SK-N-SH (cell line): ENCODE results near the gene HSD17B11. TPM values are rescaled to one million over a fixed set of nuclear protein-coding genes. Genes with fewer than 3 reads are reported as not detected.

Experiments
- CTCF ChIA-PET: fragments of 300-600, 350-600 bp; formaldehyde crosslinking; extraction: SDS; loops from one replicate; lab custom pipeline; 2021; lab: Yijun Ruan, JAX
- POLR2A ChIA-PET: fragments of 350-600 bp; sonication (Branson Sonifier 250); formaldehyde crosslinking; extraction: SDS; loops from one replicate; lab custom pipeline; 2020; ENCODE audit warnings: antibody characterized with exemption, inconsistent platforms; lab: Yijun Ruan, JAX
- DNase-seq: peaks from one replicate; pipeline ENCODE4 v3.0.0; 2012
- H2AFZ ChIP-seq: fragments of 200-600 bp; sonication (generic); 2 replicates; pipeline ENCODE4 v1.8.1; 2016; ENCODE audit warnings: antibody characterized with exemption, mild to moderate bottlenecking, low read depth
- H3F3A ChIP-seq: fragments of 200-600 bp; sonication (generic); replicated peaks from 2 replicates; pipeline ENCODE3; 2016; ENCODE audit warnings: antibody characterized with exemption, mild to moderate bottlenecking; ENCODE audit not compliant: insufficient read depth
- H3K27ac ChIP-seq, 2 experiments: fragments of 200-500 bp in 1 of 2; fragments of 200-600 bp in 1 of 2; sonication (Bioruptor generic) in 1 of 2; sonication (generic), shearing (Covaris generic) in 1 of 2; 2 replicates each; pipeline versions ENCODE4 v1.5.1 to v1.6.1; 2014 to 2016; ENCODE audit warnings: low read depth in 2 of 2, inconsistent platforms in 1 of 2, low read length in 1 of 2, mild to moderate bottlenecking in 1 of 2, mixed read lengths in 1 of 2
- H3K27me3 ChIP-seq: fragments of 200-600 bp; sonication (generic), shearing (Covaris generic); 2 replicates; pipeline ENCODE4 v1.6.1; 2016; ENCODE audit warnings: mixed run types; ENCODE audit not compliant: insufficient read depth
- H3K36me3 ChIP-seq, 2 experiments: fragments of 200-500 bp in 1 of 2; fragments of 200-600 bp in 1 of 2; sonication (Bioruptor generic) in 1 of 2; sonication (generic) in 1 of 2; replicated peaks in 1 of 2; 2 replicates each; pipeline versions ENCODE3 to v1.5.1; 2014 to 2016; ENCODE audit warnings: low read length in 1 of 2, mild to moderate bottlenecking in 1 of 2; ENCODE audit not compliant: insufficient read depth in 2 of 2, control insufficient read depth in 1 of 2
- H3K4me1 ChIP-seq, 2 experiments: fragments of 200-500 bp in 1 of 2; fragments of 200-600 bp in 1 of 2; sonication (Bioruptor generic) in 1 of 2; sonication (generic), shearing (Covaris generic) in 1 of 2; 2 replicates each; pipeline versions ENCODE4 v1.5.1 to v1.6.1; 2014 to 2016; ENCODE audit warnings: low read depth in 1 of 2, low read length in 1 of 2, mixed run types in 1 of 2; ENCODE audit not compliant: insufficient read depth in 2 of 2, control insufficient read depth in 1 of 2
- H3K4me2 ChIP-seq: fragments of 200-600 bp; sonication (generic), shearing (Covaris generic); 2 replicates; pipeline ENCODE4 v1.6.1; 2017; ENCODE audit warnings: mixed run types
- H3K4me3 ChIP-seq, 2 experiments: fragments of 200-500 bp in 1 of 2; fragments of 200-600 bp in 1 of 2; sonication (Bioruptor generic) in 1 of 2; sonication (generic), shearing (Covaris generic) in 1 of 2; 2 replicates each; pipeline versions ENCODE4 v1.5.1 to v1.8.1; 2014 to 2016; ENCODE audit warnings: low read depth in 2 of 2, inconsistent platforms in 1 of 2, low read length in 1 of 2, mild to moderate bottlenecking in 1 of 2, mixed read lengths in 1 of 2, moderate library complexity in 1 of 2
- H3K79me2 ChIP-seq: fragments of 200-600 bp; sonication (generic); 2 replicates; pipeline ENCODE4 v1.8.1; 2017; ENCODE audit warnings: mild to moderate bottlenecking; ENCODE audit not compliant: insufficient read depth
- H3K9ac ChIP-seq: fragments of 200-600 bp; sonication (generic); 2 replicates; pipeline ENCODE4 v1.6.1; 2017; ENCODE audit warnings: mixed run types
- H3K9me2 ChIP-seq: fragments of 200-600 bp; sonication (generic); 2 replicates; pipeline ENCODE4 v1.6.1; 2017; ENCODE audit warnings: mixed run types
- H3K9me3 ChIP-seq: fragments of 200-600 bp; sonication (generic); 2 replicates; pipeline ENCODE4 v1.6.1; 2017; ENCODE audit warnings: mixed run types, mild to moderate bottlenecking, moderate library complexity
- H4K20me1 ChIP-seq: fragments of 200-600 bp; sonication (generic); 2 replicates; pipeline ENCODE4 v1.6.1; 2017; ENCODE audit warnings: mild to moderate bottlenecking, mixed run types; ENCODE audit not compliant: insufficient read depth
- CHD2 ChIP-seq: fragments of 150-350 bp; IDR thresholded peaks from 2 replicates; pipeline ENCODE4 v1.6.1; 2018; ENCODE audit warnings: low read length; ENCODE audit not compliant: partially characterized antibody
- EP300 ChIP-seq, 2 experiments: IDR thresholded peaks; 2 replicates each; pipeline versions ENCODE4 v1.4.0 to v1.6.1; 2012; ENCODE audit warnings: borderline replicate concordance in 1 of 2, low read depth in 1 of 2, low read length in 1 of 2
- FOSL2 ChIP-seq: IDR thresholded peaks from 2 replicates; pipeline ENCODE4 v1.4.0; 2012; ENCODE audit warnings: low read depth, mild to moderate bottlenecking, moderate library complexity, borderline replicate concordance
- FOXJ3 ChIP-seq: sonication (generic); formaldehyde crosslinking; IDR thresholded peaks from 2 replicates; pipeline ENCODE4 v1.5.1; 2020; ENCODE audit warnings: mild to moderate bottlenecking, missing genetic modification reagents
- FOXM1 ChIP-seq: IDR thresholded peaks from 2 replicates; pipeline ENCODE4 v1.4.0; 2012; ENCODE audit warnings: low read depth, mild to moderate bottlenecking
- GABPA ChIP-seq: IDR thresholded peaks from 2 replicates; pipeline ENCODE4 v1.4.0; 2012; ENCODE audit warnings: low read depth, mild to moderate bottlenecking
- JUND ChIP-seq: IDR thresholded peaks from 2 replicates; pipeline ENCODE4 v1.4.0; 2012
- NFIC ChIP-seq: IDR thresholded peaks from 2 replicates; pipeline ENCODE4 v1.4.0; 2012; ENCODE audit warnings: borderline replicate concordance
- POLR2AphosphoS5 ChIP-seq: IDR thresholded peaks from 2 replicates; pipeline ENCODE4 v1.6.1; 2012; ENCODE audit warnings: low read depth, low read length
- RAD21 ChIP-seq: IDR thresholded peaks from 2 replicates; pipeline ENCODE4 v1.6.1; 2012; ENCODE audit warnings: mild to moderate bottlenecking, low read length
- RFX5 ChIP-seq: IDR thresholded peaks from 2 replicates; pipeline ENCODE4 v1.6.1; 2012; ENCODE audit warnings: mild to moderate bottlenecking, improper control_type of control experiment, low read length
- TAF1 ChIP-seq: IDR thresholded peaks from 2 replicates; pipeline ENCODE4 v1.6.1; 2012; ENCODE audit warnings: low read depth, mild to moderate bottlenecking, low read length, moderate library complexity, borderline replicate concordance
- TEAD4 ChIP-seq: IDR thresholded peaks from 2 replicates; pipeline ENCODE4 v1.4.0; 2012; ENCODE audit warnings: mild to moderate bottlenecking, borderline replicate concordance; ENCODE audit not compliant: insufficient read depth
- WGBS: methylation state at CpG from one replicate; pipeline ENCODE4 v1.1.6; 2017; ENCODE audit warnings: low lambda C conversion rate; 5-methylcytosine and 5-hydroxymethylcytosine counted together
- polyA plus RNA-seq, 3 experiments: library from polyadenylated mRNA; depleted of rRNA; stranded (reverse); fragments of >200 nt; gene quantifications; 2 replicates each; pipeline ENCODE4 v1.2.3, GENCODE V29; 2012
- TF ChIP-seq, protein P1 (sequence below): IDR thresholded peaks from 2 replicates; pipeline ENCODE4 v1.4.0; 2012; ENCODE audit warnings: low read depth, borderline replicate concordance
- TF ChIP-seq, protein P2 (sequence below): IDR thresholded peaks from 2 replicates; pipeline ENCODE4; 2012
- TF ChIP-seq, protein P3 (sequence below): fragments of 200-600 bp; sonication (generic); IDR thresholded peaks from 2 replicates; pipeline ENCODE4 v1.6.1; 2017; ENCODE audit warnings: antibody characterized with exemption, mild to moderate bottlenecking, moderate library complexity
- TF ChIP-seq, protein P4 (sequence below): fragments of 150-350 bp; IDR thresholded peaks from 2 replicates; pipeline ENCODE4 v1.6.1; 2017; ENCODE audit warnings: antibody characterized with exemption, low read length, low read depth, borderline replicate concordance

Gene HSD17B11
- polyA plus RNA-seq, 1 of the 3 experiments (the other 2 are of a cell fraction) = 13.2 TPM

DNA sequence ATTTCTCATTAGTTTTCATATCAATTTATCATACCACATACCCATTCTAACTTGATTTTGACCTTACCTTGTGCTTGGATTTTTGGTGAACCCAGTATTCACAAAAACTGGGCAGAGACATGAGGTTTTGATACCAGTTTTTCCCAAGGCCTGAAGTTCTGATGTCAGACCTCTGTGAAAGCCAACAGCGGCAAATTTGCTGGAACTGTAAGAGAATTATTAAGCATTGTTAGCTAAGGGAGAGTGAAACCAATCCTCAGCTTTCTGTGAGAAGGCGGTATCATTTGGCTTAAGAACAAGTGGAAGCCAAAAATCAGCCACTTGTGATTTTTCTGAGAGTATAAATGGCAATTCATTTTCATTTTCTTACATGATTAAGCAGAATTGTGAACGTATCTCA lies 77.2 kb downstream of the HSD17B11 start:
- 92% methylated on average over 3 of the region's 3 CpGs for WGBS
- no peaks in the 10 kb centered on the region for H3K9me3 ChIP-seq
- H3K9me2 ChIP-seq = no peaks in the 10 kb centered on the region
- TF ChIP-seq CHD2 = no peak
- TF ChIP-seq POLR2AphosphoS5 = no peak
- TF ChIP-seq FOSL2 = no peak
- TF ChIP-seq FOXM1 = no peak
- TF ChIP-seq, protein P1, sequence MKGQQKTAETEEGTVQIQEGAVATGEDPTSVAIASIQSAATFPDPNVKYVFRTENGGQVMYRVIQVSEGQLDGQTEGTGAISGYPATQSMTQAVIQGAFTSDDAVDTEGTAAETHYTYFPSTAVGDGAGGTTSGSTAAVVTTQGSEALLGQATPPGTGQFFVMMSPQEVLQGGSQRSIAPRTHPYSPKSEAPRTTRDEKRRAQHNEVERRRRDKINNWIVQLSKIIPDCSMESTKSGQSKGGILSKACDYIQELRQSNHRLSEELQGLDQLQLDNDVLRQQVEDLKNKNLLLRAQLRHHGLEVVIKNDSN = no peak
- TF ChIP-seq EP300 (IDR thresholded peaks at IDR 0.05; ENCODE audit: borderline replicate concordance in 1 of 2, low read depth in 1 of 2, low read length in 1 of 2) = no peak
- TF ChIP-seq JUND = no peak
- TF ChIP-seq, protein P2, sequence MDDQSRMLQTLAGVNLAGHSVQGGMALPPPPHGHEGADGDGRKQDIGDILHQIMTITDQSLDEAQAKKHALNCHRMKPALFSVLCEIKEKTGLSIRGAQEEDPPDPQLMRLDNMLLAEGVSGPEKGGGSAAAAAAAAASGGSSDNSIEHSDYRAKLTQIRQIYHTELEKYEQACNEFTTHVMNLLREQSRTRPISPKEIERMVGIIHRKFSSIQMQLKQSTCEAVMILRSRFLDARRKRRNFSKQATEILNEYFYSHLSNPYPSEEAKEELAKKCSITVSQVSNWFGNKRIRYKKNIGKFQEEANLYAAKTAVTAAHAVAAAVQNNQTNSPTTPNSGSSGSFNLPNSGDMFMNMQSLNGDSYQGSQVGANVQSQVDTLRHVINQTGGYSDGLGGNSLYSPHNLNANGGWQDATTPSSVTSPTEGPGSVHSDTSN = no peak
- no peak for TF ChIP-seq TAF1
- no peak for TF ChIP-seq FOXJ3
- TF ChIP-seq, protein P3, sequence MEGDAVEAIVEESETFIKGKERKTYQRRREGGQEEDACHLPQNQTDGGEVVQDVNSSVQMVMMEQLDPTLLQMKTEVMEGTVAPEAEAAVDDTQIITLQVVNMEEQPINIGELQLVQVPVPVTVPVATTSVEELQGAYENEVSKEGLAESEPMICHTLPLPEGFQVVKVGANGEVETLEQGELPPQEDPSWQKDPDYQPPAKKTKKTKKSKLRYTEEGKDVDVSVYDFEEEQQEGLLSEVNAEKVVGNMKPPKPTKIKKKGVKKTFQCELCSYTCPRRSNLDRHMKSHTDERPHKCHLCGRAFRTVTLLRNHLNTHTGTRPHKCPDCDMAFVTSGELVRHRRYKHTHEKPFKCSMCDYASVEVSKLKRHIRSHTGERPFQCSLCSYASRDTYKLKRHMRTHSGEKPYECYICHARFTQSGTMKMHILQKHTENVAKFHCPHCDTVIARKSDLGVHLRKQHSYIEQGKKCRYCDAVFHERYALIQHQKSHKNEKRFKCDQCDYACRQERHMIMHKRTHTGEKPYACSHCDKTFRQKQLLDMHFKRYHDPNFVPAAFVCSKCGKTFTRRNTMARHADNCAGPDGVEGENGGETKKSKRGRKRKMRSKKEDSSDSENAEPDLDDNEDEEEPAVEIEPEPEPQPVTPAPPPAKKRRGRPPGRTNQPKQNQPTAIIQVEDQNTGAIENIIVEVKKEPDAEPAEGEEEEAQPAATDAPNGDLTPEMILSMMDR = no peak
- no peak for TF ChIP-seq RFX5
- TF ChIP-seq RAD21 = no peak
- no peak for TF ChIP-seq NFIC
- no peak for TF ChIP-seq GABPA
- TF ChIP-seq TEAD4 = no peak
- TF ChIP-seq, protein P4, sequence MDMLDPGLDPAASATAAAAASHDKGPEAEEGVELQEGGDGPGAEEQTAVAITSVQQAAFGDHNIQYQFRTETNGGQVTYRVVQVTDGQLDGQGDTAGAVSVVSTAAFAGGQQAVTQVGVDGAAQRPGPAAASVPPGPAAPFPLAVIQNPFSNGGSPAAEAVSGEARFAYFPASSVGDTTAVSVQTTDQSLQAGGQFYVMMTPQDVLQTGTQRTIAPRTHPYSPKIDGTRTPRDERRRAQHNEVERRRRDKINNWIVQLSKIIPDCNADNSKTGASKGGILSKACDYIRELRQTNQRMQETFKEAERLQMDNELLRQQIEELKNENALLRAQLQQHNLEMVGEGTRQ = no peak
- CTCF ChIA-PET = no interaction called here
- no peak overlapping the region for H3K9ac ChIP-seq
- POLR2A ChIA-PET = no interaction called here
- H3K4me1 ChIP-seq = no peaks in the 10 kb centered on the region
- DNase-seq = no peak
- no peak overlapping the region for H2AFZ ChIP-seq
- no peaks in the 10 kb centered on the region for H4K20me1 ChIP-seq
- no peak overlapping the region for H3K4me2 ChIP-seq
- H3K27ac ChIP-seq = no peak overlapping the region
- H3K36me3 ChIP-seq = no peaks in the 10 kb centered on the region
- H3K27me3 ChIP-seq = no peaks in the 10 kb centered on the region
- H3K4me3 ChIP-seq = no peak overlapping the region
- H3F3A ChIP-seq = no peaks in the 10 kb centered on the region
- no peaks in the 10 kb centered on the region for H3K79me2 ChIP-seq
